Karpas-422 (cell line): ENCODE data around the gene EVI2B. TPM values are rescaled to one million over a fixed set of nuclear protein-coding genes. Genes with fewer than 3 reads are reported as not detected.
A peak's percentile ranks its signal among the peaks of the same experiment; 100 is the strongest.
"Not testable (repeated sequence)": the region's sequence is repeated elsewhere in the genome, so short reads cannot be mapped to it uniquely, and the experiment has no call there.

ENCODE experiments used
- DNase-seq: peaks from one replicate; pipeline ENCODE4 v3.0.0-alpha.2; 2015
- H2AFZ ChIP-seq: fragments of 200-600 bp; sonication (generic); 2 replicates; pipeline ENCODE4 v1.6.1; 2014; ENCODE audit warnings: antibody characterized with exemption, low read length, mixed read lengths
- H3K27ac ChIP-seq: fragments of 200-600 bp; sonication (generic); 2 replicates; pipeline ENCODE4 v1.5.1; 2014; ENCODE audit warnings: mild to moderate bottlenecking, low read length, moderate library complexity
- H3K27me3 ChIP-seq: fragments of 200-600 bp; sonication (generic); 2 replicates; pipeline ENCODE4 v1.6.1; 2014; ENCODE audit warnings: low read length, mixed read lengths
- H3K36me3 ChIP-seq: fragments of 200-600 bp; sonication (generic); 2 replicates; pipeline ENCODE4 v1.6.1; 2014; ENCODE audit warnings: low read length, mixed read lengths; ENCODE audit not compliant: insufficient read depth
- H3K4me1 ChIP-seq: fragments of 200-600 bp; sonication (generic); 2 replicates; pipeline ENCODE4 v1.6.1; 2014; ENCODE audit warnings: mild to moderate bottlenecking, low read length, mixed read lengths
- H3K4me2 ChIP-seq: fragments of 200-600 bp; sonication (generic); 2 replicates; pipeline ENCODE4 v1.6.1; 2014; ENCODE audit warnings: low read length, low read depth, mild to moderate bottlenecking; ENCODE audit not compliant: poor library complexity, severe bottlenecking
- H3K4me3 ChIP-seq: fragments of 200-600 bp; sonication (generic); 2 replicates; pipeline ENCODE4 v1.5.1; 2014; ENCODE audit warnings: mild to moderate bottlenecking, antibody characterized with exemption, low read length, mixed read lengths
- H3K79me2 ChIP-seq: fragments of 200-600 bp; sonication (generic); 2 replicates; pipeline ENCODE4 v1.6.1; 2014; ENCODE audit warnings: mild to moderate bottlenecking, low read length, mixed read lengths
- H3K9ac ChIP-seq: fragments of 200-600 bp; sonication (generic); 2 replicates; pipeline ENCODE4 v1.6.0; 2014; ENCODE audit warnings: low read length
- H3K9me2 ChIP-seq: fragments of 200-600 bp; sonication (generic), shearing (Covaris generic); replicated peaks from 2 replicates; pipeline ENCODE4 v1.6.0; 2014; ENCODE audit warnings: mild to moderate bottlenecking, low read length, moderate library complexity; ENCODE audit not compliant: insufficient read depth
- H3K9me3 ChIP-seq: fragments of 300-700, 200-600 bp; sonication (generic); 2 replicates; pipeline ENCODE4 v1.6.1; 2014; ENCODE audit warnings: low read length, mixed read lengths
- H4K20me1 ChIP-seq: fragments of 200-600 bp; sonication (generic); 2 replicates; pipeline ENCODE4 v1.6.1; 2014; ENCODE audit warnings: mild to moderate bottlenecking, antibody characterized with exemption, low read length, low read depth; ENCODE audit not compliant: insufficient read depth
- total RNA-seq: library from RNA; depleted of rRNA; stranded (reverse); fragments of >200 nt; shearing (Covaris generic); gene quantifications from 2 replicates; pipeline ENCODE4 v1.2.3, GENCODE V29; 2014; ENCODE audit warnings: low replicate concordance

The EVI2B gene
- total RNA-seq, 1 experiment from 2014 or later: 5.0 TPM

DNA sequence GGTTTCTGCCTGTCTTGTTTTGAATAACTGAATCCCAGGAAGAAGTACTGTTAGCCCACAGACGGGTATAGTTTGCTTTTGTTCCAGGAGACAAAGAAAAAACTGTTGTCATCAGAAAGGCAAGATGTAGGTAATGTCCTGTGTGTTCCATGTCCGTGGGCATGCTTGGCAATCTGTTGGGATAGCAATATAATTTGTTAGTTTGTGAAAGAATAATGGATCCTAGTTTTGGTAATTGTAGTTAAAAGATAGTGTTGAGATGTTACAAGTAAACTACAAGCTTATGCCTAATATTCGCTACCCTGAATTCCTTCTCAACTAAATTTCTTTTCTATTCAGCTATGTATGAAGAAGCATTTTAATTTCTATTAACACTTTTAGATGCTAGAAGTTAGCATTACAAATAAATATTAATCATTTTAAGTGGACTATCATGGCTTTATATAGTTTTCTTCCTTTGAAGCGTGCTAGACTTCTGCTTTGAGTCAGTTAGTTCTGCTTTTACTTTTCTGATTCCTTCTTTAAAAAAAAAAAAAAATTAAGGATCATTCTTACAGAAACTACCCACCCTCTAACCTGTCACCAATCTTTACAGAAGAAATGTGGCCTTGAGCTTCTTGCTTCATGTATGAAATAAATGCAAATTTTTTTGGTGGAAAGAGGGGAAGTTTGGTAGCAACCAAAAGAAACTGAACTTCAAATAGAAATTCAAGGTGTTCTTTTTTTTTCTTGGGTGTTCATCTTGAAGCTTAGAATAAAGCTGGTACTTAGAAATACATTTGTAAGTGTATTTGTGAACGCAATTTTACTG lies 5.2 kb upstream of the EVI2B start:
- H3K9me3 ChIP-seq: no peaks in the 10 kb centered on the region
- H3K36me3 ChIP-seq: peaks cover 6% of the 10 kb centered on the region; the same call in 1 of the 2 replicates
- H3K27ac ChIP-seq: peak overlapping the region; percentile 99
- H3K4me2 ChIP-seq: peak overlapping the region; percentile 52
- no peak overlapping the region for H2AFZ ChIP-seq
- H4K20me1 ChIP-seq: no peaks in the 10 kb centered on the region
- peak overlapping the region; percentile 62 for H3K9ac ChIP-seq
- H3K4me3 ChIP-seq: peak overlapping the region; percentile 42
- DNase-seq: peak; percentile 95
- H3K9me2 ChIP-seq: no peaks in the 10 kb centered on the region
- H3K79me2 ChIP-seq: peaks cover 41% of the 10 kb centered on the region
- H3K27me3 ChIP-seq: no peaks in the 10 kb centered on the region
- peaks cover 76% of the 10 kb centered on the region for H3K4me1 ChIP-seq

DNA sequence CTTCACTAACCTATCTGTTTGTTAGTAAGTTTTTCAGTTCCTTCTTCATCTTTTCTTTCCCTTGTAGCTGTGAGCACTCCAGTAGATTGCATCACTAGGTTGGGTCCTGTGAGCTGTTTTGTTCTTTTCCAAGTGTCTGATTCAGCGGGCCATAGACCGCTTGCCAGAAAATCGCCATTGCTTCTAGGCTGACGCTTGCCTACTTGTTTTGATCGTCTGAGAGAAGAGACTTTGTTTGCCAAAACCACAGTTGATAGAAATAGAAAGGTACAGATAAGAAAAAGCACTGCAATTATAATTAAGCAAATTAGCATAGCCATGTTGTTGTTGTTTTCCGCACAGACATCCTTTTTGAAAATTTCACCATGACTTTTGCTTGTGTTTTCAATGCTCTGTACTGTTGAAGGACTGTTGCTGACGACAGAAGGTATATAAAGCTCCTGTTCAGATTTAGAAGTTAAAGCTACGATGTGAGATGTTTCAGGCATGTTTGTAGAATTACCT lies 4.5 kb upstream of the EVI2B start:
- peak overlapping the region; percentile 99 for H3K27ac ChIP-seq
- H2AFZ ChIP-seq: no peak overlapping the region
- H3K36me3 ChIP-seq: peaks cover 6% of the 10 kb centered on the region; the same call in 1 of the 2 replicates
- DNase-seq: peak; percentile 69
- H3K4me2 ChIP-seq: peak overlapping the region; percentile 52
- H3K27me3 ChIP-seq: no peaks in the 10 kb centered on the region
- H3K9me2 ChIP-seq: no peaks in the 10 kb centered on the region
- H3K79me2 ChIP-seq: peaks cover 37% of the 10 kb centered on the region
- no peaks in the 10 kb centered on the region for H3K9me3 ChIP-seq
- H4K20me1 ChIP-seq: no peaks in the 10 kb centered on the region
- H3K4me1 ChIP-seq: peaks cover 83% of the 10 kb centered on the region
- peak overlapping the region; percentile 62 for H3K9ac ChIP-seq
- H3K4me3 ChIP-seq: peak overlapping the region; percentile 42

DNA sequence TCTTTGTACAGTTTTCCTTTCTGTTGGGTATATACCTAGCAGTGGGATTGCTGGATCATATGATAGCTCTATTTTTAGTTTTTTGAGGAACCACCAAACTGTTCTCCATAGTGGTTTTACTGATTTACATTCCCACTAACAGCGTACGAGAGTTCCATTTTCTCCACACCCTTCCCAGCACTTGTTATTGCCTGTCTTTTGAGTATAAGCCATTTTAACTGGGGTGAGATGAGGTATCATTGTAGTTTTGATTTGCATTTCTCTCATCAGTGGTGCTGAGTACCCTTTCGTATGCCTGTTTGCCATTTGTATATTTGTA lies 887 bp upstream of the EVI2B start:
- Histone ChIP-seq H3K4me3 (no peak overlapping the region), H4K20me1 (no peaks in the 10 kb centered on the region), H3K4me1 (peaks cover 100% of the 10 kb centered on the region), H3K9me3 (no peaks in the 10 kb centered on the region), H2AFZ (no peak overlapping the region), H3K9ac (no peak overlapping the region), H3K79me2 (peaks cover 21% of the 10 kb centered on the region), H3K9me2 (no peaks in the 10 kb centered on the region), H3K36me3 (peaks cover 6% of the 10 kb centered on the region; the same call in 1 of the 2 replicates), H3K27me3 (no peaks in the 10 kb centered on the region), H3K4me2 (no peak overlapping the region), H3K27ac (peak overlapping the region; percentile 99)
- DNase-seq: no peak

DNA sequence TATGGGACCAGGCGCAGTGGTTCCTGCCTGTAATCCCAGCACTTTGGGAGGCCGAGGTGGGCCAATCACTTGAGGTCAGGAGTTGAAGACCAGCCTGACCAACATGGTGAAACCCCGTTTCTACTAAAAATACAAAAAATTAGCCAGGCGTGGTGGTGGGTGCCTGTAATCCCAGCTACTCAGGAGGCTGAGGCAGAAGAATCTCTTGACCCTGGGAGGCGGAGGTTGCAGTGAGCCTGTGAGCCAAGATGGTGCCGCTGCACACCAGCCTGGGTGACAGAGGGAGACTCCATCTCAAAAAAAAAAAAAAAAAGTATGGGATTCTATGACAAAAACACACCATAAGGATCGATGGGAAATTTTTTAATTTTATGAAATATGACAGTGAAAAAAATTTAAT lies 1.6 kb downstream of the EVI2B start:
- not testable (repeated sequence) for H3K9ac ChIP-seq, H3K9me2 ChIP-seq, H3K36me3 ChIP-seq, H3K9me3 ChIP-seq, H3K27me3 ChIP-seq, H2AFZ ChIP-seq, H4K20me1 ChIP-seq, DNase-seq, H3K4me3 ChIP-seq
- peak overlapping the region; percentile 73 for H3K4me2 ChIP-seq
- H3K27ac ChIP-seq: peak overlapping the region; percentile 99
- H3K79me2 ChIP-seq: peaks cover 21% of the 10 kb centered on the region
- H3K4me1 ChIP-seq: peaks cover 100% of the 10 kb centered on the region

DNA sequence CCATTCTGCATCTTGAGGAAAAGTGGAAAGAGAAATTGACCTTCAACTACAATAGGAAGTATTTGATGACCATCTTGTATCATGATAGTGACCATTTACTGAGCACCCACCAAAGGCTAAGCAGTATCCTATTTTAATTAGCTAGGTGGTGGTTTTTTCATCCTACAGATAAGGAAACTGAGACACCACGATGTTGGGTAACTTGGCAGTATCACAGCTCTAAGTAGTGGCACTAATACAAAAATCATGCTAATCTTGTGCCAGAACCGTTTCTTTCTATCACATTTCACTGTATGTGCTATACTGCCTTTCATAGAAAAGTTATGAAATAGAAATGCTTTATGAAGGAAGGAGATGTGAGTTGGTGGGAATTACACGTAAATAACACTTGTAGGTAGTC lies 2.3 kb downstream of the EVI2B start:
- Histone ChIP-seq H3K9me2 (no peaks in the 10 kb centered on the region), H2AFZ (no peak overlapping the region), H3K27me3 (no peaks in the 10 kb centered on the region), H3K4me3 (peak overlapping the region; percentile 52), H3K36me3 (peaks cover 6% of the 10 kb centered on the region; the same call in 1 of the 2 replicates), H3K79me2 (peaks cover 21% of the 10 kb centered on the region), H4K20me1 (no peaks in the 10 kb centered on the region), H3K9me3 (no peaks in the 10 kb centered on the region), H3K27ac (peak overlapping the region; percentile 99), H3K9ac (peak overlapping the region; percentile 20; the same call in 1 of the 2 replicates), H3K4me1 (peaks cover 100% of the 10 kb centered on the region), H3K4me2 (peak overlapping the region; percentile 73)
- DNase-seq: peak; percentile 46

DNA sequence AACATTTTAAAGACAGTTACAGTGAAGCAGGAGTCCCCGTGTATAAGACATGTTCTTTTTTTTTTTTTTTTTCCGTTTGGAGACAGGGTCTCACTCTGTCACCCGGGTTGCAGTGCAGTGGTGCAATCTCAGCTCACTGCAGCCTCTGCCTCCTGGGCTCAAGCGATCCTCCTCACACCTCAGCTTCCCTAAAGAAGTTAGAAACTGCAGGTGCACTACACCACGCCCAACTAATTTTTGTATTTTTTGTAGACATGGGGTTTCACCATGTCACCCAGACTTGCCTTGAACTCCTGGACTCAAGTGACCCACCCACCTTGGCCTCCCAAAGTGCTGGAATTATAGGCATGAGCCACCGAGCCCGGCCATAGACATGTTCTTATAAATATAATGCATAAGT lies 3.0 kb downstream of the EVI2B start:
- Histone ChIP-seq H3K4me1 (peaks cover 97% of the 10 kb centered on the region), H3K9ac (peak overlapping the region; percentile 70)
- peak; percentile 86 for DNase-seq

DNA sequence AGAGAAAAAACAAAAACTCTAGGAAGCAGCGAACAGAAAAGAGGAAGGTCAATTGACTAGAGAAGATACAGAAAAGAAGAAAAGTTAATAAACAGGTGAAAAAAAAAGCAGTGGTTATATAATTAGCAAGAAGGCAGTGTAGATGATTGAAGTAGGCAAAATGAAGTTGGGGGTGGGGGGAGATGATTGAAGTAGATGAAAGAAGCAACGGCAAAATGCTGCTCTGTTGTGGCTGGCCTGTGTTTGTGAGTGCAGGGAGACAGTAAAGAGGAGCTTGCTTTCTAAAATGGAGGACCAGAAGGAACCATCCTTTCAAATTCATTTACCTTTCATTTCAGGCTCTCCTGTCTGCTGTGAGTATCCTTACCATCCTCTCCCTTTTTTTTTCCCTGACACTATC lies 3.6 kb downstream of the EVI2B start:
- H3K36me3 ChIP-seq: peaks cover 6% of the 10 kb centered on the region; the same call in 1 of the 2 replicates
- peak overlapping the region; percentile 99 for H3K27ac ChIP-seq
- H3K9me2 ChIP-seq: no peaks in the 10 kb centered on the region
- H3K79me2 ChIP-seq: peaks cover 19% of the 10 kb centered on the region
- DNase-seq: peak; percentile 86
- no peaks in the 10 kb centered on the region for H3K27me3 ChIP-seq
- H3K9ac ChIP-seq: peak overlapping the region; percentile 70
- H2AFZ ChIP-seq: no peak overlapping the region
- no peaks in the 10 kb centered on the region for H4K20me1 ChIP-seq
- peak overlapping the region; percentile 73 for H3K4me2 ChIP-seq
- no peaks in the 10 kb centered on the region for H3K9me3 ChIP-seq
- H3K4me1 ChIP-seq: peaks cover 96% of the 10 kb centered on the region
- H3K4me3 ChIP-seq: peak overlapping the region; percentile 52

More for the DNA sequence above, 3.0 kb downstream of the EVI2B start:
- Histone ChIP-seq H2AFZ (no peak overlapping the region), H3K79me2 (peaks cover 19% of the 10 kb centered on the region), H3K27ac (peak overlapping the region; percentile 99), H4K20me1 (no peaks in the 10 kb centered on the region), H3K4me2 (peak overlapping the region; percentile 73), H3K9me2 (no peaks in the 10 kb centered on the region), H3K36me3 (peaks cover 6% of the 10 kb centered on the region; the same call in 1 of the 2 replicates), H3K9me3 (no peaks in the 10 kb centered on the region), H3K4me3 (peak overlapping the region; percentile 52), H3K27me3 (no peaks in the 10 kb centered on the region)

DNA sequence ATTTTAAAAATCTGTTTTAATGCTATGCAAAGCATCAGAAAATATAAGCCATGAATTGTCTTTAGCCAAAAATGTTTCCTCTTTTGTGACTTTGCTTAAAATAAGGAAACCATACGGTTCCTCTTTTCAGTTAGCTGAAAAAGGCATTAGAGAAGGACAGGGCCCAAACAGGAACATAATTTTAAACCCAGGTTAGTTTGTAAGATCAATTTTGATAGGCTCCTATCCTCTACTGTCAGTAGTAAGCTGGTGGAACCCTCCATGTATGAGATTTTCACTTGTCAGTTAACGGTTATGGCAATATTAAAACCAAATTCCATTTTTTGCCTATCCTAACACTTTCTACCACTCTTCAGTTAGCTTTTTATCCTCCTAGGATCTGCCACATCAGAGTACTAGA lies 4.3 kb downstream of the EVI2B start:
- H3K9me3 ChIP-seq: no peaks in the 10 kb centered on the region
- H3K27ac ChIP-seq: peak overlapping the region; percentile 99
- H3K79me2 ChIP-seq: peaks cover 24% of the 10 kb centered on the region
- H3K36me3 ChIP-seq: peaks cover 4% of the 10 kb centered on the region; the same call in 1 of the 2 replicates
- no peak overlapping the region for H2AFZ ChIP-seq
- DNase-seq: peak; percentile 95
- H3K4me3 ChIP-seq: peak overlapping the region; percentile 52
- H4K20me1 ChIP-seq: no peaks in the 10 kb centered on the region
- H3K9ac ChIP-seq: peak overlapping the region; percentile 70
- H3K4me1 ChIP-seq: peaks cover 89% of the 10 kb centered on the region
- H3K27me3 ChIP-seq: no peaks in the 10 kb centered on the region
- no peaks in the 10 kb centered on the region for H3K9me2 ChIP-seq
- peak overlapping the region; percentile 73 for H3K4me2 ChIP-seq
